GM23338 (cell line): ENCODE data around the gene ZNF335. TPM values are rescaled to one million over a fixed set of nuclear protein-coding genes. Genes with fewer than 3 reads are reported as not detected.

ENCODE experiments used
- ATAC-seq: fragments of 200-7000 bp; cut with Tn5 transposase; 3 replicates; pipeline ENCODE4 v1.9.1; 2020
- DNase-seq: peaks from one replicate; pipeline ENCODE4 v3.0.0-alpha.2; 2015; ENCODE audit warnings: low spot score
- H2AFZ ChIP-seq: fragments of 200-600 bp; sonication (generic); 2 replicates; pipeline ENCODE4 v1.8.0; 2016; ENCODE audit warnings: antibody characterized with exemption, mild to moderate bottlenecking, moderate library complexity
- H3F3A ChIP-seq: fragments of 200-600 bp; sonication (generic); replicated peaks from 2 replicates; pipeline ENCODE4 v1.8.0; 2017; ENCODE audit warnings: antibody characterized with exemption, mixed run types, low read depth
- H3K27ac ChIP-seq: fragments of 200-600 bp; sonication (generic); 2 replicates; pipeline ENCODE4 v1.6.1; 2016; ENCODE audit warnings: low read depth
- H3K27me3 ChIP-seq: fragments of 200-600 bp; sonication (generic); 2 replicates; pipeline ENCODE4 v1.8.0; 2016; ENCODE audit warnings: mild to moderate bottlenecking, mixed run types, moderate library complexity; ENCODE audit not compliant: insufficient read depth
- H3K36me3 ChIP-seq: fragments of 200-600 bp; sonication (generic); 2 replicates; pipeline ENCODE4 v1.8.0; 2016; ENCODE audit warnings: mild to moderate bottlenecking; ENCODE audit not compliant: insufficient read depth
- H3K4me1 ChIP-seq: fragments of 200-600 bp; sonication (generic); 2 replicates; pipeline ENCODE4 v1.8.0; 2016; ENCODE audit warnings: mild to moderate bottlenecking, moderate library complexity; ENCODE audit not compliant: insufficient read depth
- H3K4me2 ChIP-seq: fragments of 200-600 bp; sonication (generic); 2 replicates; pipeline ENCODE4 v1.7.1; 2017; ENCODE audit warnings: mixed run types
- H3K4me3 ChIP-seq: fragments of 200-600 bp; sonication (generic); 2 replicates; pipeline ENCODE4 v1.6.1; 2016; ENCODE audit warnings: mixed run types
- H3K79me2 ChIP-seq: fragments of 200-600 bp; sonication (generic); replicated peaks from 2 replicates; pipeline ENCODE4 v1.8.0; 2017; ENCODE audit warnings: mild to moderate bottlenecking; ENCODE audit not compliant: insufficient read depth
- H3K9me2 ChIP-seq: fragments of 200-600 bp; sonication (generic); 2 replicates; pipeline ENCODE4 v1.8.0; 2017; ENCODE audit not compliant: insufficient read depth
- H4K20me1 ChIP-seq: fragments of 200-600 bp; sonication (generic); replicated peaks from 2 replicates; pipeline ENCODE4 v1.8.0; 2017; ENCODE audit warnings: mild to moderate bottlenecking; ENCODE audit not compliant: insufficient read depth
- H3K27ac Mint-ChIP-seq: 2 replicates; pipeline ENCODE4 v1.8.0; 2020; ENCODE audit warnings: inconsistent platforms, mild to moderate bottlenecking, moderate library complexity, mixed read lengths
- H3K27me3 Mint-ChIP-seq: 3 replicates; pipeline ENCODE4 v1.8.0; 2022; ENCODE audit warnings: low read depth, mild to moderate bottlenecking, moderate library complexity, mixed read lengths, inconsistent platforms; ENCODE audit not compliant: insufficient read depth, poor library complexity
- H3K36me3 Mint-ChIP-seq: 3 replicates; pipeline ENCODE4 v1.8.0; 2021; ENCODE audit warnings: low read depth, mild to moderate bottlenecking, inconsistent platforms, moderate library complexity, mixed read lengths
- H3K4me1 Mint-ChIP-seq: 3 replicates; pipeline ENCODE4 v1.8.0; 2020; ENCODE audit warnings: mild to moderate bottlenecking, inconsistent platforms, mixed read lengths
- H3K4me3 Mint-ChIP-seq: 3 replicates; pipeline ENCODE4 v1.8.0; 2021; ENCODE audit warnings: moderate library complexity, mild to moderate bottlenecking, inconsistent platforms, mixed read lengths
- H3K9me3 Mint-ChIP-seq: 3 replicates; pipeline ENCODE4 v1.8.0; 2020; ENCODE audit warnings: moderate library complexity, mild to moderate bottlenecking, inconsistent platforms, mixed read lengths
- CREB1 ChIP-seq: fragments of 250-450 bp; sonication (Bioruptor Pico); IDR thresholded peaks from 2 replicates; pipeline ENCODE4 v1.5.0; 2020; ENCODE audit warnings: low read depth, mild to moderate bottlenecking, moderate library complexity
- EZH2 ChIP-seq: fragments of 200-600 bp; sonication (generic); IDR thresholded peaks from one replicate; pipeline ENCODE4 v1.8.0; 2017; ENCODE audit warnings: antibody characterized with exemption, mild to moderate bottlenecking, low read depth; ENCODE audit not compliant: unreplicated experiment
- EZH2phosphoT487 ChIP-seq: fragments of 200-600 bp; sonication (generic); IDR thresholded peaks from one replicate; pipeline ENCODE4 v1.8.1; 2018; ENCODE audit warnings: antibody characterized with exemption; ENCODE audit not compliant: unreplicated experiment
- JUNB ChIP-seq: IDR thresholded peaks from one replicate; pipeline ENCODE4 v1.6.1; 2016; ENCODE audit warnings: antibody characterized with exemption; ENCODE audit not compliant: unreplicated experiment
- NANOG ChIP-seq: IDR thresholded peaks from 2 replicates; pipeline ENCODE4 v1.6.1; 2016; ENCODE audit warnings: antibody characterized with exemption, borderline replicate concordance
- POLR2AphosphoS5 ChIP-seq: IDR thresholded peaks from 2 replicates; pipeline ENCODE4 v1.6.1; 2016; ENCODE audit warnings: antibody characterized with exemption, low read depth
- STAT1 ChIP-seq: IDR thresholded peaks from one replicate; pipeline ENCODE4 v1.6.1; 2016; ENCODE audit warnings: antibody characterized with exemption; ENCODE audit not compliant: unreplicated experiment
- ZNF114 ChIP-seq: fragments of 250-450 bp; sonication (Bioruptor Pico); IDR thresholded peaks from 2 replicates; pipeline ENCODE4 v1.5.0; 2020; ENCODE audit warnings: mild to moderate bottlenecking, moderate library complexity
- ZNF331 ChIP-seq: fragments of 250-450 bp; sonication (Bioruptor Pico); IDR thresholded peaks from 2 replicates; pipeline ENCODE4 v1.5.0; 2020; ENCODE audit warnings: low read depth, mild to moderate bottlenecking, moderate library complexity
- polyA plus RNA-seq: library from polyadenylated mRNA; unstranded; fragments of >200 nt; fragmentation: Nextera tagmentation; extraction: Ambion mirVana; gene quantifications from 2 replicates; pipeline ENCODE4 v1.2.1, GENCODE V29; 2016
- total RNA-seq: library from RNA; depleted of rRNA; stranded (reverse); fragments of >200 nt; shearing (Covaris generic); gene quantifications from 2 replicates; pipeline ENCODE4 v1.2.3, GENCODE V29; 2014
- TF ChIP-seq, protein P1 (sequence below): IDR thresholded peaks from 2 replicates; pipeline ENCODE4 v1.6.1; 2016; ENCODE audit warnings: antibody characterized with exemption
- TF ChIP-seq, protein P2 (sequence below): fragments of 250-450 bp; sonication (Bioruptor Pico); IDR thresholded peaks from 2 replicates; pipeline ENCODE4 v1.5.0; 2020; ENCODE audit warnings: mild to moderate bottlenecking, moderate library complexity
- TF ChIP-seq, protein P3 (sequence below), 2 experiments: fragments of 200-600 bp in 1 of 2; sonication (generic) in 1 of 2; conservative IDR thresholded peaks; 2 replicates each; pipeline versions ENCODE4 v1.5.1 to v1.6.1; 2016 to 2017; ENCODE audit warnings: antibody characterized with exemption in 2 of 2, low read depth in 2 of 2, mild to moderate bottlenecking in 2 of 2, moderate library complexity in 1 of 2
- TF ChIP-seq, protein P4 (sequence below): IDR thresholded peaks from one replicate; pipeline ENCODE4 v1.6.1; 2018; ENCODE audit warnings: antibody characterized with exemption; ENCODE audit not compliant: unreplicated experiment

The ZNF335 gene
- total and polyA plus RNA-seq, 2 experiments from 2014 or later, result 7.4 to 24.2 TPM

DNA sequence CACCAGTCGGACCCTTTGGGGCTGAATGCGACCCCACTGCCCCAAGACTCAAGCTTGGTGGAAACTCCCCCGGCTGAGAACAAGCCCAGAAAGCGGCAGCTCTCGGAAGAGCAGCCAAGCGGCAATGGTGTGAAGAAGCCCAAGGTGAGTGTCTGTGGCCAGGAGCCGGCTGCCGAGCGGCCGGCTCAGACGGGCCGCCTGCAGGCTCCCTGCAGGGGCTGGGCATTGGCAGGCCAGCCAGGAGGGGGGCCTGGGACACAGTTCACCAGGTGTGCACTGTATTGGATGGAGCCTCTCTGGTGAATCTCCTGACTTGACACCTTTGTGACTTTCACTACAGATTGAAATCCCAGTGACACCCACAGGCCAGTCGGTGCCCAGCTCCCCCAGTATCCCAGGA, 31.5 kb downstream of the ZNF335 start:
- H3K4me1 ChIP-seq, result peaks cover 25% of the 10 kb centered on the region; the same call in 1 of the 2 replicates
- H3K27me3 ChIP-seq, result no peaks in the 10 kb centered on the region
- no peak for DNase-seq
- H3K4me1 Mint-ChIP-seq, result peaks cover 26% of the 10 kb centered on the region
- H3K27ac Mint-ChIP-seq, result no peak overlapping the region
- H3K4me2 ChIP-seq, result no peak overlapping the region
- H3K4me3 ChIP-seq, result no peak overlapping the region
- H3K9me2 ChIP-seq, result no peaks in the 10 kb centered on the region
- peaks cover 20% of the 10 kb centered on the region for H3K79me2 ChIP-seq
- H3K36me3 Mint-ChIP-seq, result peaks cover 59% of the 10 kb centered on the region
- no peaks in the 10 kb centered on the region; the same call in 1 of the 2 replicates for H4K20me1 ChIP-seq
- peaks cover 34% of the 10 kb centered on the region for H3K36me3 ChIP-seq
- peaks cover 23% of the 10 kb centered on the region for H3F3A ChIP-seq
- no peaks in the 10 kb centered on the region for H3K27me3 Mint-ChIP-seq
- H3K9me3 Mint-ChIP-seq, result no peaks in the 10 kb centered on the region
- H3K4me3 Mint-ChIP-seq, result no peak overlapping the region
- H2AFZ ChIP-seq, result no peak overlapping the region
- ATAC-seq, result no peak
- TF ChIP-seq, protein P1, sequence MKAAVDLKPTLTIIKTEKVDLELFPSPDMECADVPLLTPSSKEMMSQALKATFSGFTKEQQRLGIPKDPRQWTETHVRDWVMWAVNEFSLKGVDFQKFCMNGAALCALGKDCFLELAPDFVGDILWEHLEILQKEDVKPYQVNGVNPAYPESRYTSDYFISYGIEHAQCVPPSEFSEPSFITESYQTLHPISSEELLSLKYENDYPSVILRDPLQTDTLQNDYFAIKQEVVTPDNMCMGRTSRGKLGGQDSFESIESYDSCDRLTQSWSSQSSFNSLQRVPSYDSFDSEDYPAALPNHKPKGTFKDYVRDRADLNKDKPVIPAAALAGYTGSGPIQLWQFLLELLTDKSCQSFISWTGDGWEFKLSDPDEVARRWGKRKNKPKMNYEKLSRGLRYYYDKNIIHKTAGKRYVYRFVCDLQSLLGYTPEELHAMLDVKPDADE, result no peak
- no peak for TF ChIP-seq EZH2phosphoT487
- TF ChIP-seq CREB1, result no peak
- no peak for TF ChIP-seq JUNB
- no peak for TF ChIP-seq ZNF331 (CRISPR knock-in tag)
- TF ChIP-seq, protein P2, sequence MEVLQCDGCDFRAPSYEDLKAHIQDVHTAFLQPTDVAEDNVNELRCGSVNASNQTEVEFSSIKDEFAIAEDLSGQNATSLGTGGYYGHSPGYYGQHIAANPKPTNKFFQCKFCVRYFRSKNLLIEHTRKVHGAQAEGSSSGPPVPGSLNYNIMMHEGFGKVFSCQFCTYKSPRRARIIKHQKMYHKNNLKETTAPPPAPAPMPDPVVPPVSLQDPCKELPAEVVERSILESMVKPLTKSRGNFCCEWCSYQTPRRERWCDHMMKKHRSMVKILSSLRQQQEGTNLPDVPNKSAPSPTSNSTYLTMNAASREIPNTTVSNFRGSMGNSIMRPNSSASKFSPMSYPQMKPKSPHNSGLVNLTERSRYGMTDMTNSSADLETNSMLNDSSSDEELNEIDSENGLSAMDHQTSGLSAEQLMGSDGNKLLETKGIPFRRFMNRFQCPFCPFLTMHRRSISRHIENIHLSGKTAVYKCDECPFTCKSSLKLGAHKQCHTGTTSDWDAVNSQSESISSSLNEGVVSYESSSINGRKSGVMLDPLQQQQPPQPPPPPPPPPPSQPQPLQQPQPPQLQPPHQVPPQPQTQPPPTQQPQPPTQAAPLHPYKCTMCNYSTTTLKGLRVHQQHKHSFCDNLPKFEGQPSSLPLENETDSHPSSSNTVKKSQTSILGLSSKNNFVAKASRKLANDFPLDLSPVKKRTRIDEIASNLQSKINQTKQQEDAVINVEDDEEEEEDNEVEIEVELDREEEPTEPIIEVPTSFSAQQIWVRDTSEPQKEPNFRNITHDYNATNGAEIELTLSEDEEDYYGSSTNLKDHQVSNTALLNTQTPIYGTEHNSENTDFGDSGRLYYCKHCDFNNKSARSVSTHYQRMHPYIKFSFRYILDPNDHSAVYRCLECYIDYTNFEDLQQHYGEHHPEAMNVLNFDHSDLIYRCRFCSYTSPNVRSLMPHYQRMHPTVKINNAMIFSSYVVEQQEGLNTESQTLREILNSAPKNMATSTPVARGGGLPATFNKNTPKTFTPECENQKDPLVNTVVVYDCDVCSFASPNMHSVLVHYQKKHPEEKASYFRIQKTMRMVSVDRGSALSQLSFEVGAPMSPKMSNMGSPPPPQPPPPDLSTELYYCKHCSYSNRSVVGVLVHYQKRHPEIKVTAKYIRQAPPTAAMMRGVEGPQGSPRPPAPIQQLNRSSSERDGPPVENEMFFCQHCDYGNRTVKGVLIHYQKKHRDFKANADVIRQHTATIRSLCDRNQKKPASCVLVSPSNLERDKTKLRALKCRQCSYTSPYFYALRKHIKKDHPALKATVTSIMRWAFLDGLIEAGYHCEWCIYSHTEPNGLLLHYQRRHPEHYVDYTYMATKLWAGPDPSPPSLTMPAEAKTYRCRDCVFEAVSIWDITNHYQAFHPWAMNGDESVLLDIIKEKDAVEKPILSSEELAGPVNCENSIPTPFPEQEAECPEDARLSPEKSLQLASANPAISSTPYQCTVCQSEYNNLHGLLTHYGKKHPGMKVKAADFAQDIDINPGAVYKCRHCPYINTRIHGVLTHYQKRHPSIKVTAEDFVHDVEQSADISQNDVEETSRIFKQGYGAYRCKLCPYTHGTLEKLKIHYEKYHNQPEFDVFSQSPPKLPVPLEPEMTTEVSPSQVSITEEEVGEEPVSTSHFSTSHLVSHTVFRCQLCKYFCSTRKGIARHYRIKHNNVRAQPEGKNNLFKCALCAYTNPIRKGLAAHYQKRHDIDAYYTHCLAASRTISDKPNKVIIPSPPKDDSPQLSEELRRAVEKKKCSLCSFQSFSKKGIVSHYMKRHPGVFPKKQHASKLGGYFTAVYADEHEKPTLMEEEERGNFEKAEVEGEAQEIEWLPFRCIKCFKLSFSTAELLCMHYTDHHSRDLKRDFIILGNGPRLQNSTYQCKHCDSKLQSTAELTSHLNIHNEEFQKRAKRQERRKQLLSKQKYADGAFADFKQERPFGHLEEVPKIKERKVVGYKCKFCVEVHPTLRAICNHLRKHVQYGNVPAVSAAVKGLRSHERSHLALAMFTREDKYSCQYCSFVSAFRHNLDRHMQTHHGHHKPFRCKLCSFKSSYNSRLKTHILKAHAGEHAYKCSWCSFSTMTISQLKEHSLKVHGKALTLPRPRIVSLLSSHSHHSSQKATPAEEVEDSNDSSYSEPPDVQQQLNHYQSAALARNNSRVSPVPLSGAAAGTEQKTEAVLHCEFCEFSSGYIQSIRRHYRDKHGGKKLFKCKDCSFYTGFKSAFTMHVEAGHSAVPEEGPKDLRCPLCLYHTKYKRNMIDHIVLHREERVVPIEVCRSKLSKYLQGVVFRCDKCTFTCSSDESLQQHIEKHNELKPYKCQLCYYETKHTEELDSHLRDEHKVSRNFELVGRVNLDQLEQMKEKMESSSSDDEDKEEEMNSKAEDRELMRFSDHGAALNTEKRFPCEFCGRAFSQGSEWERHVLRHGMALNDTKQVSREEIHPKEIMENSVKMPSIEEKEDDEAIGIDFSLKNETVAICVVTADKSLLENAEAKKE (CRISPR knock-in tag), result no peak
- TF ChIP-seq POLR2AphosphoS5, result no peak
- TF ChIP-seq, protein P3, sequence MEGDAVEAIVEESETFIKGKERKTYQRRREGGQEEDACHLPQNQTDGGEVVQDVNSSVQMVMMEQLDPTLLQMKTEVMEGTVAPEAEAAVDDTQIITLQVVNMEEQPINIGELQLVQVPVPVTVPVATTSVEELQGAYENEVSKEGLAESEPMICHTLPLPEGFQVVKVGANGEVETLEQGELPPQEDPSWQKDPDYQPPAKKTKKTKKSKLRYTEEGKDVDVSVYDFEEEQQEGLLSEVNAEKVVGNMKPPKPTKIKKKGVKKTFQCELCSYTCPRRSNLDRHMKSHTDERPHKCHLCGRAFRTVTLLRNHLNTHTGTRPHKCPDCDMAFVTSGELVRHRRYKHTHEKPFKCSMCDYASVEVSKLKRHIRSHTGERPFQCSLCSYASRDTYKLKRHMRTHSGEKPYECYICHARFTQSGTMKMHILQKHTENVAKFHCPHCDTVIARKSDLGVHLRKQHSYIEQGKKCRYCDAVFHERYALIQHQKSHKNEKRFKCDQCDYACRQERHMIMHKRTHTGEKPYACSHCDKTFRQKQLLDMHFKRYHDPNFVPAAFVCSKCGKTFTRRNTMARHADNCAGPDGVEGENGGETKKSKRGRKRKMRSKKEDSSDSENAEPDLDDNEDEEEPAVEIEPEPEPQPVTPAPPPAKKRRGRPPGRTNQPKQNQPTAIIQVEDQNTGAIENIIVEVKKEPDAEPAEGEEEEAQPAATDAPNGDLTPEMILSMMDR (conservative IDR thresholded peaks at IDR 0.05; ENCODE audit: low read depth in 2 of 2), result no peak
- TF ChIP-seq, protein P4, sequence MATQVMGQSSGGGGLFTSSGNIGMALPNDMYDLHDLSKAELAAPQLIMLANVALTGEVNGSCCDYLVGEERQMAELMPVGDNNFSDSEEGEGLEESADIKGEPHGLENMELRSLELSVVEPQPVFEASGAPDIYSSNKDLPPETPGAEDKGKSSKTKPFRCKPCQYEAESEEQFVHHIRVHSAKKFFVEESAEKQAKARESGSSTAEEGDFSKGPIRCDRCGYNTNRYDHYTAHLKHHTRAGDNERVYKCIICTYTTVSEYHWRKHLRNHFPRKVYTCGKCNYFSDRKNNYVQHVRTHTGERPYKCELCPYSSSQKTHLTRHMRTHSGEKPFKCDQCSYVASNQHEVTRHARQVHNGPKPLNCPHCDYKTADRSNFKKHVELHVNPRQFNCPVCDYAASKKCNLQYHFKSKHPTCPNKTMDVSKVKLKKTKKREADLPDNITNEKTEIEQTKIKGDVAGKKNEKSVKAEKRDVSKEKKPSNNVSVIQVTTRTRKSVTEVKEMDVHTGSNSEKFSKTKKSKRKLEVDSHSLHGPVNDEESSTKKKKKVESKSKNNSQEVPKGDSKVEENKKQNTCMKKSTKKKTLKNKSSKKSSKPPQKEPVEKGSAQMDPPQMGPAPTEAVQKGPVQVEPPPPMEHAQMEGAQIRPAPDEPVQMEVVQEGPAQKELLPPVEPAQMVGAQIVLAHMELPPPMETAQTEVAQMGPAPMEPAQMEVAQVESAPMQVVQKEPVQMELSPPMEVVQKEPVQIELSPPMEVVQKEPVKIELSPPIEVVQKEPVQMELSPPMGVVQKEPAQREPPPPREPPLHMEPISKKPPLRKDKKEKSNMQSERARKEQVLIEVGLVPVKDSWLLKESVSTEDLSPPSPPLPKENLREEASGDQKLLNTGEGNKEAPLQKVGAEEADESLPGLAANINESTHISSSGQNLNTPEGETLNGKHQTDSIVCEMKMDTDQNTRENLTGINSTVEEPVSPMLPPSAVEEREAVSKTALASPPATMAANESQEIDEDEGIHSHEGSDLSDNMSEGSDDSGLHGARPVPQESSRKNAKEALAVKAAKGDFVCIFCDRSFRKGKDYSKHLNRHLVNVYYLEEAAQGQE, result no peak
- TF ChIP-seq ZNF114 (CRISPR knock-in tag), result no peak
- TF ChIP-seq STAT1, result no peak
- TF ChIP-seq NANOG, result no peak
- no peak for TF ChIP-seq EZH2
- H3K27ac ChIP-seq, result no peak overlapping the region
